ENCODE data around the gene ADSS1.

DNA sequence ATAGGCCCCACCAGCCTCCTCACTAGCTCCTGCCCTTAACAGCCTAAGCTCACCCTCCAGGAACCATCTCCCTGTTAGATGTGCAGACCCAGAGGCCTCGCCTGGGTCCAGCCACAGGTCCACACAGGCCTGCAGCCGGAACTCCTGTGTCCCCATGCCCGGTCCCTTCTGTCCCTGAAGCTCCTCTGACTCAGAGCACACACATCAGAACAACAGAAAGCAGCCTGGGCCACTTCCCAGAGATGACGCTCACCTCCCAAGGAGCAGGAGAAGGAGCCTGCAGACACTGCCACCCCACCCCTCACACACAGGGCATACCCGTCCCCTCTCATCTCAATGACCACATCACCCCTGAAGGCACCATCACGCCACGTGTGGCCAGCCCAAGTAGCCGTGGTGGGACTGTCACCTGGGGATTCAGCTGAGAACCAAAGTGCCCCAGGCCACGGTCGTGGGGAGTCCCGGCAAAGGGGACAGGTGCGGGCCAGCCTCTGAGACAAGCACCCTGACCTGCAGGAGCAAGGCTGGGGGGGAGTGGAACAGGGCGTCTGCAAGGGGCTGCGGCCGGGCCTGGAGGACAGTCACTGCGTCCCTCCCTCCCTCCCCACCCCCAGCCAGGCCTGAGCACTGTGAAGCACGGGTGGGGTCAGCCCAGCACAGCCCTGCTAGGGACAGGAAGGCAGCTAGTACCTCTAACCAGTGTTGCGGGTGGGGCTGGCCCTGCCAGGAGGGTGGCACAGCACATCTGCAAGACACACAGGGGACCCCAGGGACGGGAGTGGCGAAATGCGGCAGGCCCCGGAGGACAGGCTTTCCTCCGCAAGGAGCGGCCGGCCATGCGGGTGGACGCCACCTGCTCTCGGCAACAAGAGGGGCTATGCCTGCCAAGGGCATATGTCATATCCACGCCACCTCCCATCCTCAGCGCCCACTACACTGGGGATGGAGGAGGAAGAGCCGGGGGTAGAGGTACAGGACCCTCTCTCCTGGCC is 66.0 kb downstream of the ADSS1 start:
- TF ChIP-seq POLR2A (IDR thresholded peaks at IDR 0.05) = no peak
- TF ChIP-seq, protein P1, sequence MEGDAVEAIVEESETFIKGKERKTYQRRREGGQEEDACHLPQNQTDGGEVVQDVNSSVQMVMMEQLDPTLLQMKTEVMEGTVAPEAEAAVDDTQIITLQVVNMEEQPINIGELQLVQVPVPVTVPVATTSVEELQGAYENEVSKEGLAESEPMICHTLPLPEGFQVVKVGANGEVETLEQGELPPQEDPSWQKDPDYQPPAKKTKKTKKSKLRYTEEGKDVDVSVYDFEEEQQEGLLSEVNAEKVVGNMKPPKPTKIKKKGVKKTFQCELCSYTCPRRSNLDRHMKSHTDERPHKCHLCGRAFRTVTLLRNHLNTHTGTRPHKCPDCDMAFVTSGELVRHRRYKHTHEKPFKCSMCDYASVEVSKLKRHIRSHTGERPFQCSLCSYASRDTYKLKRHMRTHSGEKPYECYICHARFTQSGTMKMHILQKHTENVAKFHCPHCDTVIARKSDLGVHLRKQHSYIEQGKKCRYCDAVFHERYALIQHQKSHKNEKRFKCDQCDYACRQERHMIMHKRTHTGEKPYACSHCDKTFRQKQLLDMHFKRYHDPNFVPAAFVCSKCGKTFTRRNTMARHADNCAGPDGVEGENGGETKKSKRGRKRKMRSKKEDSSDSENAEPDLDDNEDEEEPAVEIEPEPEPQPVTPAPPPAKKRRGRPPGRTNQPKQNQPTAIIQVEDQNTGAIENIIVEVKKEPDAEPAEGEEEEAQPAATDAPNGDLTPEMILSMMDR (IDR thresholded peaks at IDR 0.05 in 8 of 11, conservative IDR thresholded peaks at IDR 0.05 in 3 of 11) = no peak
